OCI-LY7 (cell line): ENCODE data around the gene ATP6V0D1. TPM values are rescaled to one million over a fixed set of nuclear protein-coding genes. Genes with fewer than 3 reads are reported as not detected.

Experiments
- BruUV-seq: library from RNA; stranded (reverse); fragments of 400-500 nt; replicated peaks from 2 replicates; lab custom pipeline; 2021; lab: Mats Ljungman, UMichigan
- CTCF ChIA-PET: fragments of 300-600 bp; sonication (Branson Sonifier 250); formaldehyde crosslinking; loops from one replicate; lab custom pipeline; 2022; ENCODE audit warnings: antibody characterized with exemption; ENCODE audit not compliant: unreplicated experiment; lab: Charles Lee
- POLR2A ChIA-PET: fragments of 300-600 bp; sonication (Branson Sonifier 250); formaldehyde crosslinking; loops from one replicate; lab custom pipeline; 2022; ENCODE audit warnings: antibody characterized with exemption; lab: Charles Lee
- DNase-seq: peaks from one replicate; pipeline ENCODE4 v3.0.0-alpha.2; 2015; ENCODE audit warnings: low spot score
- H2AFZ ChIP-seq: fragments of 200-600 bp; sonication (generic), shearing (Covaris generic); 2 replicates; pipeline ENCODE4 v1.6.1; 2014; ENCODE audit warnings: mild to moderate bottlenecking, antibody characterized with exemption, low read length, moderate library complexity
- H3K27ac ChIP-seq: fragments of 200-600 bp; sonication (generic); 2 replicates; pipeline ENCODE4 v1.5.1; 2014; ENCODE audit warnings: mixed run types, low read depth, mild to moderate bottlenecking, moderate library complexity, low read length, inconsistent platforms; ENCODE audit not compliant: poor library complexity, severe bottlenecking
- H3K36me3 ChIP-seq: fragments of 200-600 bp; sonication (generic); 2 replicates; pipeline ENCODE4 v1.6.1; 2014; ENCODE audit warnings: mild to moderate bottlenecking, antibody characterized with exemption, low read length, moderate library complexity, mixed read lengths; ENCODE audit not compliant: insufficient read depth
- H3K4me1 ChIP-seq: fragments of 200-600 bp; sonication (generic); 2 replicates; pipeline ENCODE4 v1.5.1; 2014; ENCODE audit warnings: mild to moderate bottlenecking, low read length; ENCODE audit not compliant: insufficient read depth, poor library complexity, severe bottlenecking
- H3K4me2 ChIP-seq: fragments of 200-600 bp; sonication (generic); 2 replicates; pipeline ENCODE4 v1.6.1; 2014; ENCODE audit warnings: mild to moderate bottlenecking, low read length
- H3K4me3 ChIP-seq: fragments of 200-600 bp; sonication (generic); 2 replicates; pipeline ENCODE4 v1.5.1; 2014; ENCODE audit warnings: mild to moderate bottlenecking, low read depth, low read length; ENCODE audit not compliant: poor library complexity, severe bottlenecking
- H3K79me2 ChIP-seq: fragments of 200-600 bp; sonication (generic); 2 replicates; pipeline ENCODE4 v1.6.1; 2016; ENCODE audit warnings: low read depth, mild to moderate bottlenecking, low read length, moderate library complexity, mixed read lengths; ENCODE audit not compliant: insufficient read depth
- H3K9me2 ChIP-seq: fragments of 200-600 bp; sonication (generic); 2 replicates; pipeline ENCODE4 v1.6.1; 2016; ENCODE audit warnings: mild to moderate bottlenecking, low read length, mixed read lengths; ENCODE audit not compliant: insufficient read depth
- H3K9me3 ChIP-seq: fragments of 200-600 bp; sonication (generic); 2 replicates; pipeline ENCODE4 v1.6.1; 2014; ENCODE audit warnings: mild to moderate bottlenecking, mixed run types, low read length, mixed read lengths
- H4K20me1 ChIP-seq: fragments of 200-600 bp; sonication (generic); 2 replicates; pipeline ENCODE4 v1.6.1; 2014; ENCODE audit warnings: mild to moderate bottlenecking, antibody characterized with exemption, low read length, moderate library complexity, mixed read lengths; ENCODE audit not compliant: insufficient read depth
- EZH2phosphoT487 ChIP-seq: fragments of 200-600 bp; sonication (generic); IDR thresholded peaks from 2 replicates; pipeline ENCODE4 v1.6.1; 2018; ENCODE audit warnings: low read depth, borderline replicate concordance, mild to moderate bottlenecking, mixed run types, antibody characterized with exemption, low read length, moderate library complexity, mixed read lengths
- intact Hi-C: fragments of 100-400 bp; cut with micrococcal nuclease; formaldehyde crosslinking; loops from one replicate; pipeline ENCODE4 v1.10.0; 2022; ENCODE audit not compliant: unreplicated experiment
- total RNA-seq, 2 experiments: library from RNA; depleted of rRNA in 1 of 2; stranded (reverse); fragments of >200 nt in 1 of 2; shearing (Covaris generic) in 1 of 2; gene quantifications; 2 replicates each; pipeline ENCODE4 v1.2.3, GENCODE V29; 2014 to 2022
- TF ChIP-seq, protein P1 (sequence below): fragments of 200-600 bp; sonication (generic); conservative IDR thresholded peaks from 2 replicates; pipeline ENCODE4 v1.5.1; 2014; ENCODE audit warnings: mild to moderate bottlenecking, antibody characterized with exemption, low read length, moderate library complexity, mixed read lengths

ATP6V0D1 gene
- total RNA-seq, 2 experiments from 2014 or later = 24.4 to 38.0 TPM

DNA sequence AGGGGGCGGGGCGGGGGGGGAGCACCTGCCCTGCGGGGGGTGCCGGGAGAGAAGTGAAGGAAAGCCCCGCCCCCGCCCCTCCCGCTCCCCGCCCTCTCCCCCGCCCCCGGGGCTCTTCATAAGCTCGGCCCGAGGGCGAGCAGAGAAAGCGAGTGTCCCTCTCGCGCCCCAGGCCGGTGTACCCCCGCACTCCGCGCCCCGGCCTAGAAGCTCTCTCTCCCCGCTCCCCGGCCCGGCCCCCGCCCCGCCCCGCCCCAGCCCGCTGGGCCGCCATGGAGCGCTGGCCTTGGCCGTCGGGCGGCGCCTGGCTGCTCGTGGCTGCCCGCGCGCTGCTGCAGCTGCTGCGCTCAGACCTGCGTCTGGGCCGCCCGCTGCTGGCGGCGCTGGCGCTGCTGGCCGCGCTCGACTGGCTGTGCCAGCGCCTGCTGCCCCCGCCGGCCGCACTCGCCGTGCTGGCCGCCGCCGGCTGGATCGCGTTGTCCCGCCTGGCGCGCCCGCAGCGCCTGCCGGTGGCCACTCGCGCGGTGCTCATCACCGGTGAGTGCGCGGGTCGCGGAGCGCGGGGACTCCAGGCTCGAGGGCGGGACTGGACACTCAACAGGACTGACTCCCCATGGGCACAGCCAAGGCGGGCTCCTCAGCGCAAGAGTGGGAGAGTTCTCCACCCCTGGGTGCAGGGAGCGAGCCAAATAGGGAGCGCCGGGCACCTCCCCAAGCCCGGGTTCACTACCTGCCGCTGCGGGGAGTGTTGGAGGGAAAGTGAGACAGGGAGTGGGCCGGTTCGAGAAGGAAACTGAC lies 49.8 kb downstream of the ATP6V0D1 start, which contains the start of gene HSD11B2:
Gene HSD11B2, plus strand, starts transcription at position 145 of the 798 bp plus-strand sequence. Its CDS starts 128 bp downstream, at position 273.
- H3K9me3 ChIP-seq = no peaks in the 10 kb centered on the region
- no peak for TF ChIP-seq EZH2phosphoT487
- TF ChIP-seq, protein P1, sequence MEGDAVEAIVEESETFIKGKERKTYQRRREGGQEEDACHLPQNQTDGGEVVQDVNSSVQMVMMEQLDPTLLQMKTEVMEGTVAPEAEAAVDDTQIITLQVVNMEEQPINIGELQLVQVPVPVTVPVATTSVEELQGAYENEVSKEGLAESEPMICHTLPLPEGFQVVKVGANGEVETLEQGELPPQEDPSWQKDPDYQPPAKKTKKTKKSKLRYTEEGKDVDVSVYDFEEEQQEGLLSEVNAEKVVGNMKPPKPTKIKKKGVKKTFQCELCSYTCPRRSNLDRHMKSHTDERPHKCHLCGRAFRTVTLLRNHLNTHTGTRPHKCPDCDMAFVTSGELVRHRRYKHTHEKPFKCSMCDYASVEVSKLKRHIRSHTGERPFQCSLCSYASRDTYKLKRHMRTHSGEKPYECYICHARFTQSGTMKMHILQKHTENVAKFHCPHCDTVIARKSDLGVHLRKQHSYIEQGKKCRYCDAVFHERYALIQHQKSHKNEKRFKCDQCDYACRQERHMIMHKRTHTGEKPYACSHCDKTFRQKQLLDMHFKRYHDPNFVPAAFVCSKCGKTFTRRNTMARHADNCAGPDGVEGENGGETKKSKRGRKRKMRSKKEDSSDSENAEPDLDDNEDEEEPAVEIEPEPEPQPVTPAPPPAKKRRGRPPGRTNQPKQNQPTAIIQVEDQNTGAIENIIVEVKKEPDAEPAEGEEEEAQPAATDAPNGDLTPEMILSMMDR = no peak
- H2AFZ ChIP-seq = no peak within 1 kb of the TSS
- H3K36me3 ChIP-seq = no peaks in the 10 kb centered on the region
- H3K4me3 ChIP-seq = peak within 1 kb of the TSS; percentile 46
- POLR2A ChIA-PET = interaction anchor here (0.6 kb wide), 1 partner anchor 233 kb away, joined by 11 read pairs; no protein-coding TSS in a partner anchor
- intact Hi-C loops = no loop called here
- H3K4me2 ChIP-seq = peak within 1 kb of the TSS; percentile 58; the same call in 1 of the 2 replicates
- H3K9me2 ChIP-seq = no peaks in the 10 kb centered on the region
- CTCF ChIA-PET = interaction anchor here (0.6 kb wide), 1 partner anchor 249 kb away, joined by 14 read pairs; no protein-coding TSS in a partner anchor
- H3K4me1 ChIP-seq = no peaks in the 10 kb centered on the region
- no TSS peak for BruUV-seq
- H3K79me2 ChIP-seq = no peaks in the 10 kb centered on the region
- H4K20me1 ChIP-seq = no peaks in the 10 kb centered on the region
- H3K27ac ChIP-seq = no peak within 1 kb of the TSS
- no peak for DNase-seq

DNA sequence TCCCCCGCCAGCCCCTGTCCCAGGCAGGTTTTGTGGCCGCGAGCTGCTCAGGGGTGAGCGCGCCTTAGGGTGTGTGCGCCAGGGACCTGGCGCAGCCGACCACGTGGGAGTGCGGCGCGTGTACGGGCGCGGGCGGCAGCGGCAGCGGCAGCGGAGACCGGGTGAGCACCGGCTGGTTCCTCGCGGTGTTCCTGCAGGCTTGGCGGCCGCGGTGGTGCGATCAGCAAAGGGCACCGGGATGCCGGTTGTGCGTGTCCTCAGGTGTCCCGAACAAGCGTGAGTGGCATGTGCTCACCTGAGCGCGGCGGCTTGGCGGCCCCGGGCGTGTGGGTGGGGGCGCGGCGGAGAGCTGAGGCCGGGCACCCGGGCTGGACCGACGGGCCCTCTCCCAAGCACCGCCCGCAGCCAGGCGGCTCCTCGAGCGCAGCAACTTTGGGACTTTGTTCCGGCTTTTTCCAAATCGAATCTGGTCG lies 50.4 kb downstream of the ATP6V0D1 start:
- peak overlapping the region; percentile 58; the same call in 1 of the 2 replicates for H3K4me2 ChIP-seq
- intact Hi-C loops = no loop called here
- no TSS peak for BruUV-seq

More for the DNA sequence above, 50.4 kb downstream of the ATP6V0D1 start:
- peak; percentile 4 for DNase-seq
- Histone ChIP-seq H3K9me3 (no peaks in the 10 kb centered on the region), H3K79me2 (no peaks in the 10 kb centered on the region), H3K4me3 (peak overlapping the region; percentile 46), H3K9me2 (no peaks in the 10 kb centered on the region), H2AFZ (no peak overlapping the region), H4K20me1 (no peaks in the 10 kb centered on the region), H3K27ac (no peak overlapping the region), H3K4me1 (no peaks in the 10 kb centered on the region), H3K36me3 (no peaks in the 10 kb centered on the region)
- POLR2A ChIA-PET = no interaction called here
- TF ChIP-seq, protein P1 = no peak
- no peak for TF ChIP-seq EZH2phosphoT487
- CTCF ChIA-PET = no interaction called here
